ENCODE data around the gene DNAJC17.

DNAJC17 gene

GRCh38 chr15:40770147-40770721 is 37.0 kb downstream of the DNAJC17 start:
- H3K9me3 ChIP-seq (ENCODE audit: control insufficient read depth, low read depth, low read length): no peaks in the 10 kb centered on the region
- H3K36me3 ChIP-seq (ENCODE audit: control insufficient read depth, low read depth, low read length): peaks cover 15% of the 10 kb centered on the region
- no peak overlapping the region for H3K4me3 ChIP-seq (ENCODE audit: low read length)
- no peak overlapping the region for H3K9ac ChIP-seq (ENCODE audit: low read length)
- H3K27ac ChIP-seq (ENCODE audit: low read length): no peak overlapping the region
- no peaks in the 10 kb centered on the region for H3K27me3 ChIP-seq (ENCODE audit: control insufficient read depth, insufficient read depth, low read length)
- peaks cover 10% of the 10 kb centered on the region for H3K4me1 ChIP-seq (ENCODE audit: control insufficient read depth, low read depth, low read length)

DNA sequence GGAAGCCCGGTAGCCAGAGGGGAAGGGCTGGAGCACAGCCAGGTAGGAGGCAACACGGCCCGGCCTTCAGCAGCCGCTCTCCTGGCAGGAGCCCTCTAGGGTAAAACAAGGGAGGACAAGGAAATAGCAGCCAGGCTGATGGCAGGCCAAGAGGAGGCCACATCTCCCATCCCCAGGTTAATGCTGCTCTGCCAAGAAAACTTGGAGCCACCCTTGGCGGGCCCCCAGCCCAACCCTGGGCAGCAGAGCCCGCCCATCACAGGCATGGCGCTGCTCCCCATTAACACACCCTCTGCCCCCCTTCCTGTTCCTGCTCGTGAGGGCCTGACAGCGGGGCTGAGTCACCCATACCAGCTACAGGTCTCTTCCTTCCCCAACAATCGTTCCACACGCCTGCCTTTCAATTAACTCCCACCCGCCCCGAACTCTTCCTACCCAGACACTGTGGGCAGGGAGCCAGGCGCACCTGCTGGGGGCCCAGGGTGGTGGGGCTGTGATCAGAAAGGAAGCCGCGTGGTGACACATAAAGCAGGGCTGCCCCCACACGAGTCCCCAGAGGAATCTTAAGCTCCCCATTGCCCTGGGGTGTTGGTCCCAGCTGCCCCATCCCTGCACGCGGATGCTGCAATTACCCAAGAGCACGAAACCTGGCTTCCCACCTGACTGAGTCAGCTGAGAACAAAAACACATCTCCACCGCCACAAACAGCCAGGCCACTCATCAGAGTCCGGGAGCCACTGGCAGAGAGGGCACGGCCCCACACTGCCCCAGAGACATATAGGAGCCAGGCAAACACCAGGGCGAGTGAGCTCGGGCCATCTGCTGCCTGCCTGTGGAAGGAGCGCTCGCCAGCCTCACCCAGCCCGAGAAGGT is 37.8 kb downstream of the DNAJC17 start, which contains the start of gene C15orf62:
Gene C15orf62, plus strand, starts transcription at position 707 of the 873 bp plus-strand sequence. CDS start 516 bp downstream, outside the sequence.
- Histone ChIP-seq H3K27ac (ENCODE audit: low read length) (no peak within 1 kb of the TSS), H3K36me3 (ENCODE audit: control insufficient read depth, low read depth, low read length) (peaks cover 8% of the 10 kb centered on the region), H3K4me1 (ENCODE audit: control insufficient read depth, low read depth, low read length) (peaks cover 10% of the 10 kb centered on the region)

GRCh38 chr15:40768521-40769273 is 38.6 kb downstream of the DNAJC17 start:
- H3K27ac ChIP-seq (ENCODE audit: low read length): no peak overlapping the region

More for the DNA sequence above, 37.8 kb downstream of the DNAJC17 start, which contains the start of gene C15orf62:
- H3K9ac ChIP-seq (ENCODE audit: low read length): no peak within 1 kb of the TSS
- no peaks in the 10 kb centered on the region for H3K9me3 ChIP-seq (ENCODE audit: control insufficient read depth, low read depth, low read length)
- peaks cover 5% of the 10 kb centered on the region for H3K27me3 ChIP-seq (ENCODE audit: control insufficient read depth, insufficient read depth, low read length)
- H3K4me3 ChIP-seq (ENCODE audit: low read length): no peak within 1 kb of the TSS

GRCh38 chr15:40767838-40768500 is 39.3 kb downstream of the DNAJC17 start:
- Histone ChIP-seq H3K27ac (ENCODE audit: low read length) (no peak overlapping the region), H3K9ac (ENCODE audit: low read length) (no peak overlapping the region), H3K4me1 (ENCODE audit: control insufficient read depth, low read depth, low read length) (peaks cover 13% of the 10 kb centered on the region)

More at GRCh38 chr15:40768521-40769273, 38.6 kb downstream of the DNAJC17 start:
- Histone ChIP-seq H3K9me3 (ENCODE audit: control insufficient read depth, low read depth, low read length) (no peaks in the 10 kb centered on the region), H3K9ac (ENCODE audit: low read length) (no peak overlapping the region), H3K4me3 (ENCODE audit: low read length) (no peak overlapping the region), H3K4me1 (ENCODE audit: control insufficient read depth, low read depth, low read length) (peaks cover 10% of the 10 kb centered on the region), H3K36me3 (ENCODE audit: control insufficient read depth, low read depth, low read length) (peaks cover 3% of the 10 kb centered on the region), H3K27me3 (ENCODE audit: control insufficient read depth, insufficient read depth, low read length) (peaks cover 7% of the 10 kb centered on the region)

GRCh38 chr15:40766906-40767837 is 40.1 kb downstream of the DNAJC17 start:
- peaks cover 13% of the 10 kb centered on the region for H3K4me1 ChIP-seq (ENCODE audit: control insufficient read depth, low read depth, low read length)
- no peak overlapping the region for H3K27ac ChIP-seq (ENCODE audit: low read length)
- H3K9ac ChIP-seq (ENCODE audit: low read length): no peak overlapping the region
- no peaks in the 10 kb centered on the region for H3K36me3 ChIP-seq (ENCODE audit: control insufficient read depth, low read depth, low read length)
- H3K27me3 ChIP-seq (ENCODE audit: control insufficient read depth, insufficient read depth, low read length): peaks cover 19% of the 10 kb centered on the region
- H3K9me3 ChIP-seq (ENCODE audit: control insufficient read depth, low read depth, low read length): no peaks in the 10 kb centered on the region
- no peak overlapping the region for H3K4me3 ChIP-seq (ENCODE audit: low read length)

More at GRCh38 chr15:40767838-40768500, 39.3 kb downstream of the DNAJC17 start:
- Histone ChIP-seq H3K27me3 (ENCODE audit: control insufficient read depth, insufficient read depth, low read length) (peaks cover 14% of the 10 kb centered on the region), H3K36me3 (ENCODE audit: control insufficient read depth, low read depth, low read length) (no peaks in the 10 kb centered on the region), H3K9me3 (ENCODE audit: control insufficient read depth, low read depth, low read length) (no peaks in the 10 kb centered on the region), H3K4me3 (ENCODE audit: low read length) (no peak overlapping the region)

DNA sequence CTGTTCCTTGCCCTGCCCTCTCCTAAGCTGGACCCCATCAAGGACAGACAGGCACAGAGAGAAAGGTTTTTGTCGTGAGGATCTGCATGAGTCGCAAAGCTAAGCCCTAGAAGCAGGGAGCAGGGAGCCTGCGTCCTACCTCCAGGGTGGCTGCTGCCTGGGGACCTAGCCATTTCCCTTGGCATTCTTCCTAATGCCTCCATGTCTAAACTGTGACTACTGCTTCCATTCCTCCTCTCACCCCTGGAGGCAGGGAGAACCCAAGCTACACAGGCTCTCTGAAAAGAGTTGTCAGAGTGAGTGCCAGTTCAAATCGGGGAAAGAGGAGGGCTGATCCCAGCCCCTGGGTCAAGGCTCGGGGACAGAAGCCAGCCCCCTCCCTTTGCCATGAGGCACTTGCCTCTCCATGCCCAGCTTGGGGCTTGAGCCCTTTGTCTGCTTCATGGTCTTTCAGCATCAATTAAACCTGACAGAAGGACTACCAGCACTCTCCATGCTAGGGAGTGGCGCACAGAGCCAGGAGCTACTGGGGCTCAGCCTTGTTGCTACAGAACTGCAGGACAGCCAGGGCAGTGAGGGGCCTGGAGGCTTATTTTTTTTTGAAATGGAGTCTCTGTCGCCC is 41.0 kb downstream of the DNAJC17 start:
- peaks cover 13% of the 10 kb centered on the region for H3K4me1 ChIP-seq (ENCODE audit: control insufficient read depth, low read depth, low read length)
- no peaks in the 10 kb centered on the region for H3K36me3 ChIP-seq (ENCODE audit: control insufficient read depth, low read depth, low read length)
- no peak overlapping the region for H3K27ac ChIP-seq (ENCODE audit: low read length)
- H3K9me3 ChIP-seq (ENCODE audit: control insufficient read depth, low read depth, low read length): no peaks in the 10 kb centered on the region
- H3K9ac ChIP-seq (ENCODE audit: low read length): no peak overlapping the region
- H3K4me3 ChIP-seq (ENCODE audit: low read length): no peak overlapping the region
- peaks cover 19% of the 10 kb centered on the region for H3K27me3 ChIP-seq (ENCODE audit: control insufficient read depth, insufficient read depth, low read length)

DNA sequence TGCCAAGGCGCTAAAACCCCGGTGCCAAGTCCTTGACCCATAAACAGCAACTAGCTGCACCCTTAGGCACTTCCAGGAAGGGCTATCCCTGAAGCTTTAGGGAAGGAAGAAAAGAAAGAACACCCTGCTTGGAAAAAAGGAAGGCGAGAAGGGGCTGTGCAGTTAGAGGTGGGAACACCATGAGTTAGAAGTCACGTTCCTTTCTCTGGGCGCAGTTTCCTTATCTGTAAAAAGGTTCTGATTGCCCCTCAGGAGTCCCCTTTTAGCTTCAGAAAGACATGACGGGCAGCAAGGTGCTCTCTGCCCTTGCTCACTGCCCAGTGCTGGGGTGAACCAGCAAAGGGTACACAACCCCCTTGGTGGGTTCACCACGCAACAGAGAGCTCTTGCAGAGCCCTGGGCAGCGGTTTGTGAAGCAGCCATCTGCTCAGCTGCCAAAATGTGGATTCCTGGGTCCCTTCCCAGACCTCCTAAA is 42.6 kb downstream of the DNAJC17 start:
- H3K27me3 ChIP-seq (ENCODE audit: control insufficient read depth, insufficient read depth, low read length): peaks cover 19% of the 10 kb centered on the region
- no peaks in the 10 kb centered on the region for H3K36me3 ChIP-seq (ENCODE audit: control insufficient read depth, low read depth, low read length)
- H3K4me1 ChIP-seq (ENCODE audit: control insufficient read depth, low read depth, low read length): peaks cover 13% of the 10 kb centered on the region
- H3K4me3 ChIP-seq (ENCODE audit: low read length): peak overlapping the region; percentile 74
- H3K9ac ChIP-seq (ENCODE audit: low read length): peak overlapping the region; percentile 66
- no peak overlapping the region for H3K27ac ChIP-seq (ENCODE audit: low read length)
- no peaks in the 10 kb centered on the region for H3K9me3 ChIP-seq (ENCODE audit: control insufficient read depth, low read depth, low read length)

- H3K4me3 ChIP-seq (ENCODE audit: low read length): peak within 1 kb of the TSS; percentile 74
- H3K4me1 ChIP-seq (ENCODE audit: control insufficient read depth, low read depth, low read length): peaks cover 13% of the 10 kb centered on the region
- H3K36me3 ChIP-seq (ENCODE audit: control insufficient read depth, low read depth, low read length): no peaks in the 10 kb centered on the region
- H3K27ac ChIP-seq (ENCODE audit: low read length): no peak within 1 kb of the TSS
- peak within 1 kb of the TSS; percentile 66 for H3K9ac ChIP-seq (ENCODE audit: low read length)
- H3K9me3 ChIP-seq (ENCODE audit: control insufficient read depth, low read depth, low read length): no peaks in the 10 kb centered on the region
- H3K27me3 ChIP-seq (ENCODE audit: control insufficient read depth, insufficient read depth, low read length): peaks cover 19% of the 10 kb centered on the region
These were observed 43.3 kb downstream of the DNAJC17 start, which contains the start of gene GCHFR for GRCh38 chr15:40763801-40764628. Gene GCHFR (plus strand): TSS chr15:40764068. CDS start chr15:40764181, 113 bp downstream.

DNA sequence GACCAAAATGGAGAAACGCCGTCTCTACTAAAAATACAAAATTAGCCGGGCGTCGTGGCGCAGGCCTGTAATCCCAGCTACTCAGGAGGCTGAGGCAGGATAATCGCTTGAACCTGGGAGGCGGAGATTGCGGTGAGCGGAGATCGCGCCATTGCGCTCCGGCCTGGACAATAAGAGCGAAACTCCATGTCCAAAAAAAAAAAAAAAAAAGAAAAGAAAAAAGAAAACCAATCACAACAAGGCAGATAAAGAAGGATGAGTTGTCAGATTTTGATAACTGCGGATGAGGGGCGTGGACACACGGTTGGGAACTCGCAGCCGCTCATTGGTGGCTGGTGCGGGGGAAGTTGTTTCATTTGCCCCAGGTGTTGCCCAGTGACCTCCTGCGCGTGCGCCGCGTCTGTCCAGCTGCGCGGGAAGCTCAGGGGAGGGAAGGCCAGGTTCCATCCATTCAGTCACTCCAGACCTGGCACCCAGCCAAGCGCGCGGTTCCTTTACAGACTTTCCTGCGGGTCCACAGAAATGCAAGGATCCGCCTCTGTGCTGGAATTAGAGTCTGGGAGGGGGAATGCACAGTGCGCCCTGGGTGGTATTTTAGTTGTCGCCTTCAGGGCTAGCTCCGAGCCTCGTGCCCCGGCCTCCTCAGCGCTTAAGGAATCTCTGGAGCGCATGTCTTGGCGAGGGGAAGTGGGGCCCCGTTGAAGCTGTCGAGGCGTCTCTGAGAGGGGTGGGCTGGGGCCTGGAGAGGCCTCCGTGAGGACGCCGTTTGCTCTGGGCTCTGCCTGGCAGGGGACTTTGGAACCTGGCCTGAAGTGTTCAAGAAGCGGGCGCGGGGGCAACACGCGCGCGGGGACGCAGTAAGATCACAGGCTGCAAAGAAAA is 44.1 kb downstream of the DNAJC17 start:
- H3K9me3 ChIP-seq (ENCODE audit: control insufficient read depth, low read depth, low read length): no peaks in the 10 kb centered on the region
- no peaks in the 10 kb centered on the region for H3K36me3 ChIP-seq (ENCODE audit: control insufficient read depth, low read depth, low read length)
- H3K27me3 ChIP-seq (ENCODE audit: control insufficient read depth, insufficient read depth, low read length): peaks cover 19% of the 10 kb centered on the region
- H3K9ac ChIP-seq (ENCODE audit: low read length): peak overlapping the region; percentile 66
- no peak overlapping the region for H3K27ac ChIP-seq (ENCODE audit: low read length)
- peak overlapping the region; percentile 74 for H3K4me3 ChIP-seq (ENCODE audit: low read length)
- peaks cover 13% of the 10 kb centered on the region for H3K4me1 ChIP-seq (ENCODE audit: control insufficient read depth, low read depth, low read length)
